ENCODE data around the gene SYT6.

DNA sequence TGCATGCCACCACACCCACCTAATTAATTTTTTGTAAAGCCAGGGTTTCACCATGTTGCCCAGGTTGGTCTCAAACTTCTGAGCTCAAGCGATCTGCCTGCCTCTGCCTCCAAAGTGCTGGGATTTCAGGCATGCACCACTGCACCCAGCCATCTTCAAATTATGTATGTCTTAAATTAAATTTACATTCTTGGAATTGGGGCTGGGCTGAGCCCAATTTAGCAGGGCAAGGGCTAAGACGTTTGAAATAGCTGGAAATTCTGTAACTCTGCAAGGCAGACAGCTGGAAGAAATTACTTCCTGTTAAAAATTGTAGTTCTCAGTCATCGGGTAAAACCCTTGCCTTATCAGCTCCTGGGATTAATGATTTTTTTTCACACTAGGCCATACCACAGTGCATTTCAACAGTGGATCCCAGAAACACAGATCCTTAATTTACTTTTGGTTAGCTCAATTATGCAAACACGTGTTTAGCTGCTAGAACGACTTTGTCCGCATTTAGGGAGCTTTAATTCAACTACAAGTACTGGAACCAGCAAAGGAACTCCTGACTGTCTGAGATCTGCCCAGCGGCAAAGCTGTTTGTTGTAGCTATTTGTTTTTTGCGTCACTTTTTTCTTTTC lies 91.1 kb downstream of the SYT6 start:
- TF ChIP-seq, protein P1, sequence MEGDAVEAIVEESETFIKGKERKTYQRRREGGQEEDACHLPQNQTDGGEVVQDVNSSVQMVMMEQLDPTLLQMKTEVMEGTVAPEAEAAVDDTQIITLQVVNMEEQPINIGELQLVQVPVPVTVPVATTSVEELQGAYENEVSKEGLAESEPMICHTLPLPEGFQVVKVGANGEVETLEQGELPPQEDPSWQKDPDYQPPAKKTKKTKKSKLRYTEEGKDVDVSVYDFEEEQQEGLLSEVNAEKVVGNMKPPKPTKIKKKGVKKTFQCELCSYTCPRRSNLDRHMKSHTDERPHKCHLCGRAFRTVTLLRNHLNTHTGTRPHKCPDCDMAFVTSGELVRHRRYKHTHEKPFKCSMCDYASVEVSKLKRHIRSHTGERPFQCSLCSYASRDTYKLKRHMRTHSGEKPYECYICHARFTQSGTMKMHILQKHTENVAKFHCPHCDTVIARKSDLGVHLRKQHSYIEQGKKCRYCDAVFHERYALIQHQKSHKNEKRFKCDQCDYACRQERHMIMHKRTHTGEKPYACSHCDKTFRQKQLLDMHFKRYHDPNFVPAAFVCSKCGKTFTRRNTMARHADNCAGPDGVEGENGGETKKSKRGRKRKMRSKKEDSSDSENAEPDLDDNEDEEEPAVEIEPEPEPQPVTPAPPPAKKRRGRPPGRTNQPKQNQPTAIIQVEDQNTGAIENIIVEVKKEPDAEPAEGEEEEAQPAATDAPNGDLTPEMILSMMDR (IDR thresholded peaks at IDR 0.05) = no peak
- no peak for TF ChIP-seq EP300 (IDR thresholded peaks at IDR 0.05)
